Glutamatergic neuron (in vitro differentiated cells): ENCODE results near the gene ZNF629. TPM values are rescaled to one million over a fixed set of nuclear protein-coding genes. Genes with fewer than 3 reads are reported as not detected.

ENCODE experiments used
- DNase-seq: peaks from one replicate; pipeline ENCODE4 v3.0.0; 2022
- H3K27ac Mint-ChIP-seq: one replicate; pipeline ENCODE4 v1.8.0; 2020; ENCODE audit warnings: mild to moderate bottlenecking, mixed read lengths, inconsistent platforms; ENCODE audit not compliant: unreplicated experiment
- H3K27me3 Mint-ChIP-seq: one replicate; pipeline ENCODE4 v1.8.0; 2020; ENCODE audit warnings: mild to moderate bottlenecking, moderate library complexity, mixed read lengths, inconsistent platforms; ENCODE audit not compliant: unreplicated experiment
- H3K36me3 Mint-ChIP-seq: one replicate; pipeline ENCODE4 v1.8.0; 2020; ENCODE audit warnings: mild to moderate bottlenecking, mixed read lengths, inconsistent platforms; ENCODE audit not compliant: unreplicated experiment
- H3K4me1 Mint-ChIP-seq: one replicate; pipeline ENCODE4 v1.8.0; 2020; ENCODE audit warnings: mild to moderate bottlenecking, low read depth, mixed read lengths, inconsistent platforms; ENCODE audit not compliant: unreplicated experiment
- H3K4me3 Mint-ChIP-seq: one replicate; pipeline ENCODE4 v1.8.0; 2020; ENCODE audit warnings: mild to moderate bottlenecking, mixed read lengths, inconsistent platforms; ENCODE audit not compliant: unreplicated experiment
- H3K9me3 Mint-ChIP-seq: one replicate; pipeline ENCODE4 v1.8.0; 2020; ENCODE audit warnings: mild to moderate bottlenecking, moderate library complexity, mixed read lengths, inconsistent platforms; ENCODE audit not compliant: unreplicated experiment
- total RNA-seq: library from RNA; stranded (reverse); fragmentation: NEBNext Ultra II Directional; extraction: Animal tissue kit (Norgen Biotek cat#: 25700); gene quantifications from one replicate; pipeline ENCODE4 v1.2.1, GENCODE V29; 2021; ENCODE audit not compliant: unreplicated experiment
- TF ChIP-seq, protein P1 (sequence below): fragments of 200-600 bp; sonication (generic); IDR thresholded peaks from one replicate; pipeline ENCODE4 v1.5.0; 2021; ENCODE audit not compliant: partially characterized antibody, unreplicated experiment

Gene ZNF629
- total RNA-seq, 1 donor from 2014 or later = 42.5 TPM

DNA sequence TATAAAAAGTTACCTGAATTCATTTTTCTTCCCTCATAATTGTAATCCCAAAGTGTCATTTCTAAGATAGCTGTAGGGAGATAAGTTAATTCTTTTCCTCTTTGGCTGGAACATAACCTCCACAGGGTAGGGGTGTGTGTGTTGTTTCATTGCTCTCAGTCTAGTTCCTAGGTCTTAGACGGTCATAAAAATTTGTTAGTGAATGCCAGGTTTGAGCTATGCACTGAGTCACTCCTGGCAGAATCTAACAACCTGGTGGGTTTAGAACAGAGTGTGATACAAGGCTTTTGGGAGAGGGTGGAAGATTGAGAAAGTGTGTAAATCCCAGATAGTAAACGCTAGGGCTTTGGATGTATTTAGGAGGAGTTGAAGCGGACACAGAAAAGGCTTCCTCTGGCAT lies 39.7 kb downstream of the ZNF629 start:
- peaks cover 12% of the 10 kb centered on the region for H3K9me3 Mint-ChIP-seq
- DNase-seq = no peak
- H3K4me3 Mint-ChIP-seq = peak overlapping the region; percentile 88
- TF ChIP-seq, protein P1, sequence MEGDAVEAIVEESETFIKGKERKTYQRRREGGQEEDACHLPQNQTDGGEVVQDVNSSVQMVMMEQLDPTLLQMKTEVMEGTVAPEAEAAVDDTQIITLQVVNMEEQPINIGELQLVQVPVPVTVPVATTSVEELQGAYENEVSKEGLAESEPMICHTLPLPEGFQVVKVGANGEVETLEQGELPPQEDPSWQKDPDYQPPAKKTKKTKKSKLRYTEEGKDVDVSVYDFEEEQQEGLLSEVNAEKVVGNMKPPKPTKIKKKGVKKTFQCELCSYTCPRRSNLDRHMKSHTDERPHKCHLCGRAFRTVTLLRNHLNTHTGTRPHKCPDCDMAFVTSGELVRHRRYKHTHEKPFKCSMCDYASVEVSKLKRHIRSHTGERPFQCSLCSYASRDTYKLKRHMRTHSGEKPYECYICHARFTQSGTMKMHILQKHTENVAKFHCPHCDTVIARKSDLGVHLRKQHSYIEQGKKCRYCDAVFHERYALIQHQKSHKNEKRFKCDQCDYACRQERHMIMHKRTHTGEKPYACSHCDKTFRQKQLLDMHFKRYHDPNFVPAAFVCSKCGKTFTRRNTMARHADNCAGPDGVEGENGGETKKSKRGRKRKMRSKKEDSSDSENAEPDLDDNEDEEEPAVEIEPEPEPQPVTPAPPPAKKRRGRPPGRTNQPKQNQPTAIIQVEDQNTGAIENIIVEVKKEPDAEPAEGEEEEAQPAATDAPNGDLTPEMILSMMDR = no peak
- peak overlapping the region; percentile 17 for H3K27ac Mint-ChIP-seq
- H3K36me3 Mint-ChIP-seq = peaks cover 4% of the 10 kb centered on the region
- H3K4me1 Mint-ChIP-seq = peaks cover 4% of the 10 kb centered on the region
- peaks cover 9% of the 10 kb centered on the region for H3K27me3 Mint-ChIP-seq

DNA sequence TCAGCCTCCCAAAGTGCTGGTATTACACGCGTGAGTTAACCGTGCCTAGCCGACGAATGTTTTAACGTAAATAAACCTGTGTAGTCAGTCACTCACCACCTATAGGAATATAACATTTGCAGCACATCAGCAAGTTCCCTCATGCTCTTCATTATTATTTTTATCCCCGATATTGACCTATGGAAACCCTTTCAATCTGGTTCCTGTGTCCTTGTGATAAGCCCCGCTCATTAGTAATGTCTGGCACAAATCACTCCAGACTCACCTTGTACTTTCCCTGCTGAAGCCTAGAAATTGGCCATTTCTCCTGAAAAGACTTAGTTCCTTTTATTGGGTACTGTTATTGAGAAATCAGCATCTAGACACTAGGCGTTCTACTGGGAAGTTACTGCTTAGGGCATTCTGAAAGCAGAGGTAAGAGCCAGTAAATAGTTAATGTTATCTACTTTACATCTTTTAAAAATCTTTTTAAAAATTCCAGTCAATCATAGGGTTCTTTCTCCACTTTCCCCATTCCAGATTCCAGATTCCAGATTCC lies 40.3 kb downstream of the ZNF629 start:
- peaks cover 4% of the 10 kb centered on the region for H3K4me1 Mint-ChIP-seq
- H3K9me3 Mint-ChIP-seq = peaks cover 15% of the 10 kb centered on the region
- DNase-seq = no peak
- peaks cover 9% of the 10 kb centered on the region for H3K27me3 Mint-ChIP-seq
- TF ChIP-seq, protein P1 = no peak
- no peak overlapping the region for H3K4me3 Mint-ChIP-seq
- no peak overlapping the region for H3K27ac Mint-ChIP-seq
- peaks cover 4% of the 10 kb centered on the region for H3K36me3 Mint-ChIP-seq

DNA sequence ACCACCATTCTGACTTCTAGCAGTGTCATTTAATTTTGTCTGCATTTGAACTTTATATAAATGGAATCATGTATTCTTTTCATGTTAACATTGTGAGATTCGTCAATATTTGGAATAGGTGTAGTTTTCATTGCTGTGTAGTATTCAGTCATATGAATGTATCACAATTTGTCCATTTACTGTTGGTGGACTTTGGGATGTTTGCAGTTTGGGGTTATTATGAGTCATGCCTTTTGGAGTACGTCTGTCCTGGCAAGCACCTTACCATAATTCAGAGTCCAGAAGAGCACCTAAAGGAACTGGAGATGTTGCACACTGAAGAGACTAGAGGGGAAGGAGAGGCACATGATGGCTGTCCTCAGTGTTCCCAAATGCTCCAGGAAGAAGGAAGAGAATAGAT lies 41.9 kb downstream of the ZNF629 start:
- Mint-ChIP-seq H3K9me3 (peaks cover 14% of the 10 kb centered on the region), H3K4me1 (peaks cover 4% of the 10 kb centered on the region), H3K36me3 (peaks cover 4% of the 10 kb centered on the region), H3K27me3 (peaks cover 7% of the 10 kb centered on the region), H3K27ac (no peak overlapping the region), H3K4me3 (peak overlapping the region; percentile 7)
- no peak for DNase-seq
- TF ChIP-seq, protein P1 = no peak

DNA sequence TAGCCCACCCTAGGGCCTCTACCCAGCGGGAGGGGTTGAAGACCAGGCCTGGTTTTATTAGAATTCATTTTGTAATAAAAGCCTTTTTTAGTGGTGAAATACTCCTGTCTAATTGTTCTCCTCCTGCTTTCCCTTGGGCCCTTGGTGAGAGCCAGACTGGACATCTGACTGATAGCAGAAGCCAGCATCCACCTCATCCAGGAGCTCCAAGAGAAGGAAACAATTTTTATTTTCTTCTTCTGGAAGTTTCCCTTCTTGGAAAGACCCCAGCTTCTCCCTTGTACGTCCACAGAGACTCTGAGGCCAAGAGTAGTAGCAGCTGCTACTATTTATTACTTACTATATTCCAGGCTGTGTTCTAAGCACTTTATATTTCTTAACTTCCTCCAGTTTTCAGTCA lies 42.8 kb downstream of the ZNF629 start:
- Mint-ChIP-seq H3K27me3 (peaks cover 7% of the 10 kb centered on the region), H3K4me3 (no peak overlapping the region), H3K27ac (no peak overlapping the region), H3K9me3 (peaks cover 14% of the 10 kb centered on the region), H3K36me3 (peaks cover 4% of the 10 kb centered on the region), H3K4me1 (peaks cover 4% of the 10 kb centered on the region)
- TF ChIP-seq, protein P1 = no peak
- DNase-seq = no peak

DNA sequence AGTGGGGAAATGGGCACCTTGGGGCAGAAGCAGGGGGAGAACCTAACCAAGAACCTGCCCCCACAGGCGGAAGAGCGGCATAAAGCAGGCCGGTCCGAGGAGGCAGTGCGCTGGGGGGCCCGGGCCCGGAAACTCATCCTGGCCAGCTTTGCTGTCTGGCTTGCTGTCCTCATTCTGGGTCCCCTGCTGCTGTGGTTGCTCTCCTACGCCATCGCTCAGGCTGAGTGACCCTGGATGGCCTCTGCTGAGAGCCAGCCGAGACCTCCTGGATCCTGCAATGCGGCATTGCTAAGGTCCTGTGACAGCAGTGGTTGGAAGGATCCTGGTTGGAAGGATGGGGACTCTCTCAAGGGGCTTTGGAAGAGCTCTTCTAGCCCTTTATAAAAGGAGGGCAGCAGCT lies 43.3 kb downstream of the ZNF629 start:
- Mint-ChIP-seq H3K36me3 (peaks cover 4% of the 10 kb centered on the region), H3K4me1 (peaks cover 2% of the 10 kb centered on the region), H3K4me3 (no peak overlapping the region), H3K9me3 (peaks cover 14% of the 10 kb centered on the region), H3K27ac (peak overlapping the region; percentile 71), H3K27me3 (peaks cover 5% of the 10 kb centered on the region)
- TF ChIP-seq, protein P1 = no peak
- no peak for DNase-seq
